Measurements from ENCODE around the gene ATAD3B.
A peak's percentile ranks its signal among the peaks of the same experiment; 100 is the strongest.
"Not testable (repeated sequence)": the region's sequence is repeated elsewhere in the genome, so short reads cannot be mapped to it uniquely, and the experiment has no call there.

Gene ATAD3B

GRCh38 chr1:1432951-1433803 is 38.4 kb upstream of the ATAD3B start:
- DNase-seq (ENCODE audit: low read depth in 2 of 2): no peak

GRCh38 chr1:1433804-1434130 is 37.8 kb upstream of the ATAD3B start:
- DNase-seq (ENCODE audit: low read depth in 2 of 2): peak; percentile 49 to 62

- DNase-seq (ENCODE audit: low read depth in 2 of 2): no peak
These were observed 37.3 kb upstream of the ATAD3B start for GRCh38 chr1:1434131-1434823.

GRCh38 chr1:1434824-1435105 is 36.8 kb upstream of the ATAD3B start:
- DNase-seq (ENCODE audit: low read depth in 2 of 2): no peak

GRCh38 chr1:1435106-1435903 is 36.3 kb upstream of the ATAD3B start, which contains the start of gene VWA1:
Gene VWA1 (plus strand): TSS chr1:1435690. CDS start chr1:1435749, 59 bp downstream.
- peak; percentile 36 to 57 for DNase-seq (ENCODE audit: low read depth in 2 of 2)

GRCh38 chr1:1435911-1436629 is 35.5 kb upstream of the ATAD3B start:
- DNase-seq (ENCODE audit: low read depth in 2 of 2): no peak

- no peak for DNase-seq (ENCODE audit: low read depth in 2 of 2)
These were observed 34.9 kb upstream of the ATAD3B start for GRCh38 chr1:1436630-1437032.

GRCh38 chr1:1437033-1437903 is 34.3 kb upstream of the ATAD3B start:
- no peak for DNase-seq (ENCODE audit: low read depth in 2 of 2)

GRCh38 chr1:1437904-1438376 is 33.6 kb upstream of the ATAD3B start:
- no peak for DNase-seq (ENCODE audit: low read depth in 2 of 2)

- no peak for DNase-seq (ENCODE audit: low read depth in 2 of 2)
These were observed 32.8 kb upstream of the ATAD3B start for GRCh38 chr1:1438531-1439381.

- DNase-seq (ENCODE audit: low read depth in 2 of 2): no peak
These were observed 31.9 kb upstream of the ATAD3B start for GRCh38 chr1:1439546-1440261.

- no peak for DNase-seq (ENCODE audit: low read depth in 2 of 2)
These were observed 31.1 kb upstream of the ATAD3B start for GRCh38 chr1:1440262-1441001.

- DNase-seq (ENCODE audit: low read depth in 2 of 2): peak in 1 of 2 experiments; percentile 57
These were observed 30.3 kb upstream of the ATAD3B start for GRCh38 chr1:1441002-1441888.

GRCh38 chr1:1442069-1442770 is 29.3 kb upstream of the ATAD3B start:
- DNase-seq (ENCODE audit: low read depth in 2 of 2): no peak

- not testable (repeated sequence) for DNase-seq (ENCODE audit: low read depth in 2 of 2)
These were observed 24.9 kb upstream of the ATAD3B start for GRCh38 chr1:1446631-1447030.

- DNase-seq (ENCODE audit: low read depth in 2 of 2): no peak
These were observed 22.3 kb upstream of the ATAD3B start, which contains the start of gene ATAD3C for GRCh38 chr1:1449099-1449739. Gene ATAD3C (plus strand): TSS chr1:1449689. CDS start chr1:1450684, 995 bp downstream.

Measured in stimulated activated CD4-positive, alpha-beta T cell treated with anti-CD3 and anti-CD28 coated beads, Interleukin-12 subunit alpha, Interleukin-12 subunit beta, amount 100 ng/mL, for 24 hours (primary cell).